ENCODE results near the gene VCL.
"Not testable (repeated sequence)": the region's sequence is repeated elsewhere in the genome, so short reads cannot be mapped to it uniquely, and the experiment has no call there.

The VCL gene

GRCh38 chr10:73995035-73995358 lies 2.9 kb upstream of the VCL start:
- Histone ChIP-seq H3K9me3 (replicated peaks in 1 of 11) (no peaks in the 10 kb centered on the region), H3K27ac (no peak overlapping the region; a peak in 1 of 22 replicates), H3K4me1 (peaks cover 46 to 66% (median 55%) of the 10 kb centered on the region in 10 experiments), H3K4me3 (no peak overlapping the region), H3K9ac (no peak overlapping the region), H3K4me2 (peak overlapping the region in 10 of 11 experiments; percentile 0 to 43 (median 12); a peak in 12 of 22 replicates), H3K27me3 (no peaks in the 10 kb centered on the region), H4K20me1 (peaks cover 0 to 19% (median 13%) of the 10 kb centered on the region in 11 experiments; a peak in 10 of 22 replicates), H3K36me3 (no peaks in the 10 kb centered on the region; a peak in 1 of 22 replicates)
- TF ChIP-seq Cebpa-rat (IDR thresholded peaks at IDR 0.05), result no peak

- no peaks in the 10 kb centered on the region for H3K9me3 ChIP-seq (replicated peaks in 1 of 11)
- no peaks in the 10 kb centered on the region for H3K27me3 ChIP-seq
- H3K4me3 ChIP-seq, result peak overlapping the region; percentile 87 to 99 (median 94)
- H3K4me2 ChIP-seq, result peak overlapping the region; percentile 41 to 100 (median 95)
- peak overlapping the region; percentile 84 to 92 (median 87) for H3K9ac ChIP-seq
- no peak for TF ChIP-seq Cebpa-rat (IDR thresholded peaks at IDR 0.05)
- H3K36me3 ChIP-seq, result peaks cover 0 to 17% (median 11%) of the 10 kb centered on the region in 11 experiments; a peak in 7 of 22 replicates
- H3K4me1 ChIP-seq, result peaks cover 50 to 68% (median 58%) of the 10 kb centered on the region in 10 experiments
- H4K20me1 ChIP-seq, result peaks cover 0 to 37% (median 16%) of the 10 kb centered on the region in 11 experiments; a peak in 10 of 22 replicates
- peak overlapping the region; percentile 34 to 91 (median 83); a peak in 21 of 22 replicates for H3K27ac ChIP-seq
These were observed 492 bp upstream of the VCL start for GRCh38 chr10:73997461-73997786.

- Histone ChIP-seq H3K27me3 (no peaks in the 10 kb centered on the region), H3K4me1 (peaks cover 45 to 64% (median 55%) of the 10 kb centered on the region in 10 experiments), H3K9me3 (replicated peaks in 1 of 11) (no peaks in the 10 kb centered on the region), H3K4me3 (peak overlapping the region; percentile 87 to 99 (median 94)), H3K4me2 (peak overlapping the region; percentile 87 to 100 (median 95)), H4K20me1 (peaks cover 0 to 42% (median 16%) of the 10 kb centered on the region in 11 experiments; a peak in 11 of 22 replicates), H3K27ac (peak overlapping the region; percentile 48 to 91 (median 83); a peak in 21 of 22 replicates), H3K9ac (peak overlapping the region; percentile 84 to 92 (median 87)), H3K36me3 (peaks cover 0 to 25% (median 11%) of the 10 kb centered on the region in 11 experiments; a peak in 7 of 22 replicates)
- TF ChIP-seq Cebpa-rat (IDR thresholded peaks at IDR 0.05), result no peak
These were observed 660 bp downstream of the VCL start for GRCh38 chr10:73998623-73998928.

- Histone ChIP-seq H4K20me1 (peaks cover 0 to 45% (median 16%) of the 10 kb centered on the region in 11 experiments; a peak in 11 of 22 replicates), H3K27ac (peak overlapping the region; percentile 48 to 91 (median 83); a peak in 20 of 22 replicates), H3K4me3 (peak overlapping the region; percentile 87 to 99 (median 94)), H3K27me3 (no peaks in the 10 kb centered on the region), H3K9ac (peak overlapping the region; percentile 84 to 92 (median 87)), H3K36me3 (peaks cover 0 to 26% (median 11%) of the 10 kb centered on the region in 11 experiments; a peak in 7 of 22 replicates), H3K9me3 (replicated peaks in 1 of 11) (no peaks in the 10 kb centered on the region), H3K4me2 (peak overlapping the region; percentile 87 to 100 (median 95)), H3K4me1 (peaks cover 46 to 65% (median 56%) of the 10 kb centered on the region in 10 experiments)
- TF ChIP-seq Cebpa-rat (IDR thresholded peaks at IDR 0.05), result no peak
These were observed 1.2 kb downstream of the VCL start for GRCh38 chr10:73998929-73999691.

GRCh38 chr10:73999703-74000102 lies 1.8 kb downstream of the VCL start:
- Histone ChIP-seq H3K4me3 (peak overlapping the region; percentile 87 to 99 (median 94)), H3K9ac (peak overlapping the region; percentile 84 to 92 (median 87)), H4K20me1 (peaks cover 0 to 51% (median 16%) of the 10 kb centered on the region in 11 experiments; a peak in 12 of 22 replicates), H3K9me3 (replicated peaks in 1 of 11) (no peaks in the 10 kb centered on the region), H3K36me3 (peaks cover 0 to 26% (median 11%) of the 10 kb centered on the region in 11 experiments; a peak in 7 of 22 replicates), H3K27me3 (no peaks in the 10 kb centered on the region), H3K27ac (peak overlapping the region in 10 of 11 experiments; percentile 75 to 91 (median 84); a peak in 19 of 22 replicates), H3K4me1 (peaks cover 47 to 69% (median 59%) of the 10 kb centered on the region in 10 experiments), H3K4me2 (peak overlapping the region; percentile 87 to 100 (median 95))
- no peak for TF ChIP-seq Cebpa-rat (IDR thresholded peaks at IDR 0.05)

GRCh38 chr10:74000244-74000643 lies 2.3 kb downstream of the VCL start:
- H3K36me3 ChIP-seq, result peaks cover 0 to 26% (median 11%) of the 10 kb centered on the region in 11 experiments; a peak in 7 of 22 replicates
- not testable (repeated sequence) for H3K9me3 ChIP-seq (replicated peaks in 1 of 11); H3K27me3 ChIP-seq
- H3K4me1 ChIP-seq, result peaks cover 47 to 69% (median 59%) of the 10 kb centered on the region in 10 experiments
- peaks cover 0 to 56% (median 16%) of the 10 kb centered on the region in 11 experiments; a peak in 12 of 22 replicates for H4K20me1 ChIP-seq
- peak overlapping the region in 9 of 11 experiments; percentile 84 to 92 (median 87); a peak in 15 of 22 replicates for H3K9ac ChIP-seq
- H3K4me3 ChIP-seq, result peak overlapping the region in 8 of 10 experiments; percentile 87 to 99 (median 95); a peak in 16 of 20 replicates
- peak overlapping the region; percentile 87 to 100 (median 95) for H3K4me2 ChIP-seq
- H3K27ac ChIP-seq, result peak overlapping the region in 8 of 11 experiments; percentile 9 to 91 (median 83); a peak in 9 of 22 replicates

GRCh38 chr10:74000892-74001669 lies 3.2 kb downstream of the VCL start:
- Histone ChIP-seq H3K9me3 (replicated peaks in 1 of 11) (no peaks in the 10 kb centered on the region), H3K27ac (peak overlapping the region in 4 of 11 experiments; percentile 9 to 91 (median 64); a peak in 4 of 22 replicates), H3K4me1 (peaks cover 44 to 70% (median 63%) of the 10 kb centered on the region in 10 experiments), H3K36me3 (peaks cover 0 to 26% (median 11%) of the 10 kb centered on the region in 11 experiments; a peak in 7 of 22 replicates), H3K9ac (peak overlapping the region in 5 of 11 experiments; percentile 6 to 92 (median 91); a peak in 6 of 22 replicates), H4K20me1 (peaks cover 0 to 58% (median 16%) of the 10 kb centered on the region in 11 experiments; a peak in 12 of 22 replicates), H3K4me2 (peak overlapping the region; percentile 87 to 100 (median 95)), H3K4me3 (peak overlapping the region in 6 of 10 experiments; percentile 39 to 99 (median 94); a peak in 7 of 20 replicates), H3K27me3 (no peaks in the 10 kb centered on the region)
- TF ChIP-seq Cebpa-rat (IDR thresholded peaks at IDR 0.05), result no peak

- Histone ChIP-seq H3K27ac (peak overlapping the region in 4 of 11 experiments; percentile 3 to 15 (median 12); a peak in 3 of 22 replicates), H3K4me3 (no peak overlapping the region), H3K9ac (no peak overlapping the region), H3K9me3 (replicated peaks in 1 of 11) (no peaks in the 10 kb centered on the region), H3K4me2 (peak overlapping the region in 8 of 11 experiments; percentile 26 to 98 (median 51); a peak in 14 of 22 replicates), H4K20me1 (peaks cover 0 to 26% (median 0%) of the 10 kb centered on the region in 11 experiments; a peak in 8 of 22 replicates), H3K27me3 (no peaks in the 10 kb centered on the region), H3K36me3 (peaks cover 0 to 24% (median 10%) of the 10 kb centered on the region in 11 experiments; a peak in 8 of 22 replicates), H3K4me1 (peaks cover 57 to 98% (median 92%) of the 10 kb centered on the region in 10 experiments)
- TF ChIP-seq Cebpa-rat (IDR thresholded peaks at IDR 0.05), result no peak
These were observed 8.4 kb downstream of the VCL start for GRCh38 chr10:74006269-74006668.

All from BLaER1 treated with 17β-estradiol and CSF1 and Interleukin-3, amounts not matched to agents 10 nM and 100 nM (cell line).